ENCODE measurements around the gene KBTBD12.

- TF ChIP-seq EZH2phosphoT487 (IDR thresholded peaks at IDR 0.05; ENCODE audit: insufficient read depth, low read depth) (no peak), EZH2 (IDR thresholded peaks at IDR 0.05; ENCODE audit: insufficient read depth, poor library complexity, severe bottlenecking) (no peak)
Measured at GRCh38 chr3:127942613-127943012, 27.6 kb downstream of the KBTBD12 start.

Data from GM23248 (cell line).